EL (cell line): ENCODE results near the gene TOB1.

ENCODE experiments used
- DNase-seq: peaks from one replicate; pipeline ENCODE4 v3.0.0-alpha.2; 2016

TOB1 gene

GRCh38 chr17:50844117-50844700, 21.9 kb downstream of the TOB1 start:
- no peak for DNase-seq

- no peak for DNase-seq
Observed at GRCh38 chr17:50843150-50843905, 22.8 kb downstream of the TOB1 start.

- DNase-seq: no peak
Observed at GRCh38 chr17:50842506-50843149, 23.5 kb downstream of the TOB1 start.

- DNase-seq: peak; percentile 73
Observed at GRCh38 chr17:50841949-50842354, 24.2 kb downstream of the TOB1 start.

- no peak for DNase-seq
Observed at GRCh38 chr17:50841277-50841948, 24.7 kb downstream of the TOB1 start.

GRCh38 chr17:50840311-50840851, 25.8 kb downstream of the TOB1 start:
- no peak for DNase-seq

- no peak for DNase-seq
Observed at GRCh38 chr17:50839591-50840310, 26.4 kb downstream of the TOB1 start.

- DNase-seq: no peak
Observed at GRCh38 chr17:50837980-50838954, 27.9 kb downstream of the TOB1 start.

- DNase-seq: no peak
Observed at GRCh38 chr17:50837286-50837979, 28.7 kb downstream of the TOB1 start.

GRCh38 chr17:50836826-50837225, 29.3 kb downstream of the TOB1 start:
- no peak for DNase-seq

GRCh38 chr17:50835301-50836234, 30.6 kb downstream of the TOB1 start, which contains the start of gene WFIKKN2:
TSS of gene WFIKKN2 (plus strand) at chr17:50835586. CDS start at chr17:50835938, 352 bp downstream.
- DNase-seq: no peak

- DNase-seq: no peak
Observed at GRCh38 chr17:50834429-50835300, 31.5 kb downstream of the TOB1 start.

GRCh38 chr17:50833510-50834428, 32.4 kb downstream of the TOB1 start:
- no peak for DNase-seq

GRCh38 chr17:50832864-50833381, 33.2 kb downstream of the TOB1 start:
- DNase-seq: no peak

GRCh38 chr17:50832267-50832863, 33.8 kb downstream of the TOB1 start:
- DNase-seq: no peak

- no peak for DNase-seq
Observed at GRCh38 chr17:50831471-50831928, 34.7 kb downstream of the TOB1 start.
